H9 (cell line): ENCODE data around the gene TCP11L1. TPM values are rescaled to one million over a fixed set of nuclear protein-coding genes. Genes with fewer than 3 reads are reported as not detected.
A peak's percentile ranks its signal among the peaks of the same experiment; 100 is the strongest.

Source experiments
- DNase-seq: peaks from one replicate; pipeline ENCODE4 v3.0.0-alpha.2; 2017
- H2AFZ ChIP-seq: one replicate; pipeline ENCODE4 v1.6.1; 2013; ENCODE audit warnings: mild to moderate bottlenecking, low read length, control low read depth, moderate library complexity
- H2AK5ac ChIP-seq: 2 replicates; pipeline ENCODE4 v1.6.1; 2013; ENCODE audit warnings: low read length, control low read depth, mixed read lengths; ENCODE audit not compliant: insufficient read length
- H2BK120ac ChIP-seq: one replicate; pipeline ENCODE4 v1.6.1; 2013; ENCODE audit warnings: low read depth, mild to moderate bottlenecking, low read length, control low read depth, inconsistent platforms; ENCODE audit not compliant: poor library complexity, severe bottlenecking
- H2BK12ac ChIP-seq: 2 replicates; pipeline ENCODE4 v1.6.1; 2013; ENCODE audit warnings: low read length, control low read depth, mixed read lengths, low read depth; ENCODE audit not compliant: insufficient read length
- H2BK15ac ChIP-seq: 2 replicates; pipeline ENCODE4 v1.6.1; 2013; ENCODE audit warnings: low read depth, low read length, control low read depth
- H2BK20ac ChIP-seq: one replicate; pipeline ENCODE4 v1.6.1; 2013; ENCODE audit warnings: low read depth, mild to moderate bottlenecking, low read length, control low read depth, inconsistent platforms; ENCODE audit not compliant: poor library complexity, severe bottlenecking
- H2BK5ac ChIP-seq: 2 replicates; pipeline ENCODE4 v1.6.1; 2013; ENCODE audit warnings: low read length, control low read depth, mixed read lengths; ENCODE audit not compliant: insufficient read length
- H3K14ac ChIP-seq: 2 replicates; pipeline ENCODE4 v1.6.1; 2013; ENCODE audit warnings: low read length, control low read depth; ENCODE audit not compliant: insufficient read depth
- H3K18ac ChIP-seq: 2 replicates; pipeline ENCODE4 v1.6.1; 2013; ENCODE audit warnings: low read depth, mild to moderate bottlenecking, mixed read lengths, low read length, control low read depth; ENCODE audit not compliant: insufficient read length
- H3K23ac ChIP-seq: 2 replicates; pipeline ENCODE4 v1.6.1; 2013; ENCODE audit warnings: low read length, control low read depth, mixed read lengths, low read depth; ENCODE audit not compliant: insufficient read length
- H3K23me2 ChIP-seq: 2 replicates; pipeline ENCODE4 v1.6.1; 2013; ENCODE audit warnings: low read depth, mild to moderate bottlenecking, mixed read lengths, low read length, control low read depth; ENCODE audit not compliant: insufficient read length, poor library complexity, severe bottlenecking
- H3K27ac ChIP-seq: 2 replicates; pipeline ENCODE4 v1.5.1; 2013; ENCODE audit warnings: low read length, control low read depth, mixed read lengths, low read depth; ENCODE audit not compliant: insufficient read length
- H3K27me3 ChIP-seq: 2 replicates; pipeline ENCODE4 v1.6.1; 2013; ENCODE audit warnings: low read length, control low read depth, inconsistent platforms; ENCODE audit not compliant: insufficient read depth
- H3K4ac ChIP-seq: 2 replicates; pipeline ENCODE4 v1.6.1; 2013; ENCODE audit warnings: low read depth, mild to moderate bottlenecking, control low read depth, inconsistent platforms, low read length, moderate library complexity
- H3K4me1 ChIP-seq: 2 replicates; pipeline ENCODE4 v1.6.1; 2013; ENCODE audit warnings: low read length, control low read depth, inconsistent platforms; ENCODE audit not compliant: insufficient read depth
- H3K4me2 ChIP-seq: 2 replicates; pipeline ENCODE4 v1.6.1; 2013; ENCODE audit warnings: low read length, control low read depth, mixed read lengths; ENCODE audit not compliant: insufficient read length, insufficient read depth
- H3K56ac ChIP-seq: 2 replicates; pipeline ENCODE4 v1.6.1; 2013; ENCODE audit warnings: low read depth, mild to moderate bottlenecking, mixed read lengths, low read length, control low read depth; ENCODE audit not compliant: insufficient read length
- H3K79me1 ChIP-seq: 2 replicates; pipeline ENCODE4 v1.6.1; 2013; ENCODE audit warnings: low read depth, mild to moderate bottlenecking, moderate library complexity, low read length, control low read depth, inconsistent platforms; ENCODE audit not compliant: insufficient read depth, poor library complexity, severe bottlenecking
- H3K79me2 ChIP-seq: 2 replicates; pipeline ENCODE4 v1.6.1; 2013; ENCODE audit warnings: low read length, control low read depth, inconsistent platforms; ENCODE audit not compliant: insufficient read depth
- H3K9ac ChIP-seq: 2 replicates; pipeline ENCODE4 v1.6.1; 2013; ENCODE audit warnings: low read length, control low read depth, mixed read lengths; ENCODE audit not compliant: insufficient read length; ENCODE audit errors: extremely low read depth
- H3K9me3 ChIP-seq: one replicate; pipeline ENCODE4 v1.6.1; 2013; ENCODE audit warnings: low read depth, low read length, inconsistent platforms; ENCODE audit not compliant: control insufficient read depth
- H3T11ph ChIP-seq: one replicate; pipeline ENCODE4 v1.6.1; 2013; ENCODE audit warnings: mild to moderate bottlenecking, low read length, control low read depth, inconsistent platforms
- H4K20me1 ChIP-seq: one replicate; pipeline ENCODE4 v1.6.1; 2013; ENCODE audit not compliant: control insufficient read depth, insufficient read length, insufficient read depth
- H4K5ac ChIP-seq: 2 replicates; pipeline ENCODE4 v1.6.1; 2013; ENCODE audit warnings: low read depth, mild to moderate bottlenecking, mixed read lengths, low read length, control low read depth; ENCODE audit not compliant: insufficient read length
- H4K8ac ChIP-seq: replicated peaks from 2 replicates; pipeline ENCODE4 v1.6.1; 2013; ENCODE audit warnings: low read length, control low read depth, mixed read lengths, low read depth; ENCODE audit not compliant: insufficient read length
- H4K91ac ChIP-seq: 2 replicates; pipeline ENCODE4 v1.6.1; 2013; ENCODE audit warnings: low read depth, mild to moderate bottlenecking, moderate library complexity, mixed read lengths, low read length, control low read depth; ENCODE audit not compliant: insufficient read length
- H3K27ac Mint-ChIP-seq, 3 experiments: 2 replicates in 2 of 3; 3 replicates in 1 of 3; pipeline ENCODE4 v1.8.0; 2020 to 2021; ENCODE audit warnings: mixed read lengths in 3 of 3, mild to moderate bottlenecking in 1 of 3, moderate library complexity in 1 of 3
- H3K27me3 Mint-ChIP-seq: 2 replicates; pipeline ENCODE4 v1.8.0; 2021; ENCODE audit warnings: low read depth, mild to moderate bottlenecking, moderate library complexity, mixed read lengths
- H3K36me3 Mint-ChIP-seq, 3 experiments: 2 replicates in 2 of 3; 3 replicates in 1 of 3; pipeline ENCODE4 v1.8.0; 2020 to 2021; ENCODE audit warnings: low read depth in 3 of 3, mixed read lengths in 3 of 3; ENCODE audit not compliant: insufficient read depth in 1 of 3
- H3K4me1 Mint-ChIP-seq, 2 experiments: 2 replicates each; pipeline ENCODE4 v1.8.0; 2020; ENCODE audit warnings: mixed read lengths in 2 of 2
- H3K4me3 Mint-ChIP-seq, 2 experiments: 2 replicates in 1 of 2; 3 replicates in 1 of 2; pipeline ENCODE4 v1.8.0; 2020 to 2021; ENCODE audit warnings: mild to moderate bottlenecking in 2 of 2, mixed read lengths in 2 of 2, moderate library complexity in 1 of 2
- H3K9me3 Mint-ChIP-seq, 2 experiments: 2 replicates in 1 of 2; 3 replicates in 1 of 2; pipeline ENCODE4 v1.8.0; 2020; ENCODE audit warnings: mild to moderate bottlenecking in 2 of 2, mixed read lengths in 2 of 2, moderate library complexity in 1 of 2
- CTCF ChIP-seq: fragments of 200-600 bp; sonication (generic); conservative IDR thresholded peaks from 3 replicates; pipeline ENCODE4 v1.8.0; 2021; ENCODE audit warnings: antibody characterized with exemption, mild to moderate bottlenecking
- WGBS: extraction: QIAGEN DNeasy Blood & Tissue Kit; methylation state at CpG from one replicate; pipeline ENCODE4 v1.1.7; 2013; ENCODE audit warnings: missing lambda C conversion rate, low lambda C conversion rate, mixed read lengths; ENCODE audit not compliant: insufficient read length; ENCODE audit errors: extremely low coverage; 5-methylcytosine and 5-hydroxymethylcytosine counted together
- total RNA-seq: library from RNA; stranded (reverse); gene quantifications from 2 replicates; pipeline ENCODE4 v1.2.1, GENCODE V29; 2021

The TCP11L1 gene
- total RNA-seq, 1 experiment from 2014 or later = 20.3 TPM

GRCh38 chr11:33063326-33063881, 24.0 kb downstream of the TCP11L1 start:
- no peak overlapping the region for H2BK120ac ChIP-seq
- no peak overlapping the region for H3K9ac ChIP-seq
- no peaks in the 10 kb centered on the region for H3K27me3 Mint-ChIP-seq
- DNase-seq = no peak
- H3K23me2 ChIP-seq = no peaks in the 10 kb centered on the region
- no peak overlapping the region for H2BK5ac ChIP-seq
- no peak overlapping the region for H3K14ac ChIP-seq
- no peak for TF ChIP-seq CTCF
- H3K27me3 ChIP-seq = no peaks in the 10 kb centered on the region
- no peak overlapping the region for H4K91ac ChIP-seq
- no peak overlapping the region for H3K23ac ChIP-seq
- no peak overlapping the region for H3T11ph ChIP-seq
- H2AK5ac ChIP-seq = no peak overlapping the region
- H2BK20ac ChIP-seq = no peak overlapping the region
- no peak overlapping the region for H4K5ac ChIP-seq
- no peak overlapping the region for H3K27ac ChIP-seq
- H3K4me2 ChIP-seq = no peak overlapping the region
- H3K56ac ChIP-seq = no peak overlapping the region
- H4K8ac ChIP-seq = no peak overlapping the region
- H3K36me3 Mint-ChIP-seq = peaks cover 21 to 56% (median 52%) of the 10 kb centered on the region in 3 experiments; a peak in 6 of 7 replicates
- H3K4me1 ChIP-seq = no peaks in the 10 kb centered on the region; the same call in 1 of the 2 replicates
- H3K18ac ChIP-seq = no peak overlapping the region
- no CpG with 5 or more reads among the region's 3 CpGs for WGBS
- H3K9me3 ChIP-seq = no peaks in the 10 kb centered on the region
- no peak overlapping the region for H2AFZ ChIP-seq
- peaks cover 20 to 31% of the 10 kb centered on the region in 2 experiments for H3K4me1 Mint-ChIP-seq
- H2BK12ac ChIP-seq = no peak overlapping the region
- no peaks in the 10 kb centered on the region for H4K20me1 ChIP-seq
- no peak overlapping the region for H2BK15ac ChIP-seq
- no peak overlapping the region for H3K4ac ChIP-seq
- no peaks in the 10 kb centered on the region for H3K79me1 ChIP-seq
- H3K9me3 Mint-ChIP-seq = no peaks in the 10 kb centered on the region
- H3K27ac Mint-ChIP-seq = peak overlapping the region in 1 of 3 experiments; percentile 24; a peak in 2 of 7 replicates
- H3K4me3 Mint-ChIP-seq = no peak overlapping the region
- H3K79me2 ChIP-seq = no peaks in the 10 kb centered on the region
